ENCODE measurements around the gene ZNF211.

The ZNF211 gene

GRCh38 chr19:57620673-57621348 lies 12.2 kb upstream of the ZNF211 start:
- no peak for TF ChIP-seq POLR2AphosphoS5 (IDR thresholded peaks at IDR 0.05; ENCODE audit: low read depth, low read length)
- no peak for TF ChIP-seq SIN3A (IDR thresholded peaks at IDR 0.05; ENCODE audit: borderline replicate concordance, insufficient read depth, low read length)
- TF ChIP-seq FOXP2 (optimal IDR thresholded peaks at IDR 0.05; ENCODE audit: borderline replicate concordance, extremely low read depth, extremely low read length, insufficient read depth) = no peak
- TF ChIP-seq REST (IDR thresholded peaks at IDR 0.05; ENCODE audit: insufficient read depth in 1 of 2, low read depth in 2 of 2, low read length in 2 of 2) = no peak
- TF ChIP-seq TAF1 (IDR thresholded peaks at IDR 0.05; ENCODE audit: borderline replicate concordance, insufficient read depth, low read length) = no peak

- TF ChIP-seq SIN3A (IDR thresholded peaks at IDR 0.05; ENCODE audit: borderline replicate concordance, insufficient read depth, low read length) = no peak
- no peak for TF ChIP-seq TAF1 (IDR thresholded peaks at IDR 0.05; ENCODE audit: borderline replicate concordance, insufficient read depth, low read length)
- no peak for TF ChIP-seq POLR2AphosphoS5 (IDR thresholded peaks at IDR 0.05; ENCODE audit: low read depth, low read length)
- TF ChIP-seq FOXP2 (optimal IDR thresholded peaks at IDR 0.05; ENCODE audit: borderline replicate concordance, extremely low read depth, extremely low read length, insufficient read depth) = no peak
- no peak for TF ChIP-seq REST (IDR thresholded peaks at IDR 0.05; ENCODE audit: insufficient read depth in 1 of 2, low read depth in 2 of 2, low read length in 2 of 2)
Observed at GRCh38 chr19:57623091-57623490, 9.9 kb upstream of the ZNF211 start.

- TF ChIP-seq REST (IDR thresholded peaks at IDR 0.05; ENCODE audit: insufficient read depth in 1 of 2, low read depth in 2 of 2, low read length in 2 of 2) = no peak
- TF ChIP-seq POLR2AphosphoS5 (IDR thresholded peaks at IDR 0.05; ENCODE audit: low read depth, low read length) = no peak
- no peak for TF ChIP-seq FOXP2 (optimal IDR thresholded peaks at IDR 0.05; ENCODE audit: borderline replicate concordance, extremely low read depth, extremely low read length, insufficient read depth)
Observed at GRCh38 chr19:57633832-57634131, 814 bp downstream of the ZNF211 start.

GRCh38 chr19:57637379-57637778 lies 4.4 kb downstream of the ZNF211 start:
- TF ChIP-seq SIN3A (IDR thresholded peaks at IDR 0.05; ENCODE audit: borderline replicate concordance, insufficient read depth, low read length) (no peak), TAF1 (IDR thresholded peaks at IDR 0.05; ENCODE audit: borderline replicate concordance, insufficient read depth, low read length) (no peak)

GRCh38 chr19:57641715-57642234 lies 8.8 kb downstream of the ZNF211 start:
- TF ChIP-seq FOXP2 (optimal IDR thresholded peaks at IDR 0.05; ENCODE audit: borderline replicate concordance, extremely low read depth, extremely low read length, insufficient read depth) (no peak), POLR2AphosphoS5 (IDR thresholded peaks at IDR 0.05; ENCODE audit: low read depth, low read length) (no peak), REST (IDR thresholded peaks at IDR 0.05; ENCODE audit: insufficient read depth in 1 of 2, low read depth in 2 of 2, low read length in 2 of 2) (no peak), SIN3A (IDR thresholded peaks at IDR 0.05; ENCODE audit: borderline replicate concordance, insufficient read depth, low read length) (no peak), TAF1 (IDR thresholded peaks at IDR 0.05; ENCODE audit: borderline replicate concordance, insufficient read depth, low read length) (no peak)
